Mesendoderm (in vitro differentiated cells): ENCODE results near the gene PDSS2.

Experiments used
- DNase-seq: peaks from one replicate; pipeline ENCODE4 v3.0.0; 2013
- H2AK5ac ChIP-seq: 2 replicates; pipeline ENCODE4 v1.6.1; 2013; ENCODE audit warnings: low read length, inconsistent platforms
- H2BK120ac ChIP-seq: 2 replicates; pipeline ENCODE4 v1.6.1; 2013; ENCODE audit warnings: low read depth, mild to moderate bottlenecking, low read length, moderate library complexity, mixed read lengths
- H2BK15ac ChIP-seq: replicated peaks from 2 replicates; pipeline ENCODE4 v1.6.1; 2013; ENCODE audit warnings: low read depth, mild to moderate bottlenecking, moderate library complexity
- H2BK5ac ChIP-seq: 2 replicates; pipeline ENCODE4 v1.6.1; 2013; ENCODE audit warnings: low read length, inconsistent platforms
- H3K18ac ChIP-seq: 2 replicates; pipeline ENCODE4 v1.6.1; 2013; ENCODE audit warnings: mild to moderate bottlenecking, low read length, mixed read lengths
- H3K23ac ChIP-seq: one replicate; pipeline ENCODE4 v1.6.1; 2013; ENCODE audit warnings: low read length
- H3K27ac ChIP-seq: 2 replicates; pipeline ENCODE4 v1.5.1; 2013; ENCODE audit warnings: low read depth, mild to moderate bottlenecking, inconsistent platforms, low read length, moderate library complexity
- H3K27me3 ChIP-seq: 2 replicates; pipeline ENCODE4 v1.6.1; 2013; ENCODE audit warnings: low read length, control low read depth, mild to moderate bottlenecking, inconsistent platforms; ENCODE audit not compliant: insufficient read depth, poor library complexity
- H3K36me3 ChIP-seq: 2 replicates; pipeline ENCODE4 v1.6.1; 2013; ENCODE audit warnings: low read length, inconsistent platforms; ENCODE audit not compliant: control insufficient read depth, insufficient read depth
- H3K4ac ChIP-seq: one replicate; pipeline ENCODE4 v1.6.1; 2013; ENCODE audit warnings: low read depth, mild to moderate bottlenecking, low read length, moderate library complexity
- H3K4me1 ChIP-seq: 2 replicates; pipeline ENCODE4 v1.6.1; 2013; ENCODE audit warnings: low read depth, low read length, inconsistent platforms; ENCODE audit not compliant: control insufficient read depth
- H3K4me2 ChIP-seq: 2 replicates; pipeline ENCODE4 v1.6.1; 2013; ENCODE audit warnings: low read length
- H3K4me3 ChIP-seq: 2 replicates; pipeline ENCODE4 v1.5.1; 2013; ENCODE audit warnings: mild to moderate bottlenecking, low read length
- H3K56ac ChIP-seq: one replicate; pipeline ENCODE4 v1.6.1; 2013; ENCODE audit warnings: low read length
- H3K79me1 ChIP-seq: 2 replicates; pipeline ENCODE4 v1.6.1; 2013; ENCODE audit warnings: low read length, inconsistent platforms
- H3K79me2 ChIP-seq: 2 replicates; pipeline ENCODE4 v1.6.1; 2013; ENCODE audit warnings: mild to moderate bottlenecking, low read length; ENCODE audit not compliant: control insufficient read depth, insufficient read depth
- H3K9ac ChIP-seq: 2 replicates; pipeline ENCODE4 v1.6.1; 2013; ENCODE audit warnings: low read length, inconsistent platforms
- H4K5ac ChIP-seq: one replicate; pipeline ENCODE4 v1.6.1; 2013; ENCODE audit warnings: low read length
- H4K8ac ChIP-seq: one replicate; pipeline ENCODE4 v1.6.1; 2013; ENCODE audit warnings: low read depth, mild to moderate bottlenecking, control low read depth, low read length, moderate library complexity
- WGBS: extraction: QIAGEN DNeasy Blood & Tissue Kit; methylation state at CpG from one replicate; pipeline ENCODE4 v1.1.7; 2013; ENCODE audit warnings: low lambda C conversion rate, missing lambda C conversion rate; ENCODE audit not compliant: insufficient coverage; ENCODE audit errors: extremely low coverage; 5-methylcytosine and 5-hydroxymethylcytosine counted together

Gene PDSS2

GRCh38 chr6:107405002-107405401 lies 54.4 kb downstream of the PDSS2 start:
- Histone ChIP-seq H3K4ac (no peak overlapping the region), H3K27me3 (no peaks in the 10 kb centered on the region), H3K56ac (no peak overlapping the region), H3K4me3 (no peak overlapping the region), H2BK15ac (no peak overlapping the region), H3K27ac (no peak overlapping the region), H2BK120ac (no peak overlapping the region), H2BK5ac (no peak overlapping the region), H3K4me2 (no peak overlapping the region), H3K9ac (no peak overlapping the region), H3K23ac (no peak overlapping the region), H3K36me3 (no peaks in the 10 kb centered on the region), H3K18ac (no peak overlapping the region), H3K79me2 (no peaks in the 10 kb centered on the region), H4K5ac (no peak overlapping the region), H4K8ac (no peak overlapping the region), H2AK5ac (no peak overlapping the region), H3K79me1 (no peaks in the 10 kb centered on the region), H3K4me1 (peaks cover under 1% of the 10 kb centered on the region)
- no peak for DNase-seq
- no CpG with 5 or more reads among the region's 3 CpGs for WGBS

GRCh38 chr6:107402533-107402932 lies 56.8 kb downstream of the PDSS2 start:
- no CpG with 5 or more reads among the region's 1 CpG for WGBS
- no peak overlapping the region for H3K23ac ChIP-seq
- H3K18ac ChIP-seq: no peak overlapping the region
- no peak overlapping the region for H4K5ac ChIP-seq
- no peak overlapping the region for H2BK15ac ChIP-seq
- H3K56ac ChIP-seq: no peak overlapping the region
- no peak overlapping the region for H2BK120ac ChIP-seq
- no peak overlapping the region for H2AK5ac ChIP-seq
- no peak overlapping the region for H3K9ac ChIP-seq
- H3K79me2 ChIP-seq: no peaks in the 10 kb centered on the region
- H3K27me3 ChIP-seq: no peaks in the 10 kb centered on the region
- no peak overlapping the region for H3K27ac ChIP-seq
- H3K4me2 ChIP-seq: no peak overlapping the region
- H3K36me3 ChIP-seq: no peaks in the 10 kb centered on the region
- no peak overlapping the region for H4K8ac ChIP-seq
- no peaks in the 10 kb centered on the region for H3K79me1 ChIP-seq
- peaks cover 2% of the 10 kb centered on the region for H3K4me1 ChIP-seq
- no peak for DNase-seq
- H3K4ac ChIP-seq: no peak overlapping the region
- no peak overlapping the region for H2BK5ac ChIP-seq
- no peak overlapping the region for H3K4me3 ChIP-seq

- H3K27ac ChIP-seq: no peak overlapping the region
- WGBS: no CpG with 5 or more reads among the region's 1 CpG
- no peak for DNase-seq
Observed at GRCh38 chr6:107401573-107401972, 57.8 kb downstream of the PDSS2 start.

GRCh38 chr6:107400616-107401147 lies 58.7 kb downstream of the PDSS2 start:
- Histone ChIP-seq H2AK5ac (no peak overlapping the region), H3K79me1 (no peaks in the 10 kb centered on the region), H3K18ac (no peak overlapping the region), H3K56ac (no peak overlapping the region), H3K9ac (no peak overlapping the region), H2BK15ac (no peak overlapping the region), H3K36me3 (no peaks in the 10 kb centered on the region), H3K27me3 (no peaks in the 10 kb centered on the region), H3K27ac (no peak overlapping the region), H2BK5ac (no peak overlapping the region), H3K23ac (no peak overlapping the region), H3K79me2 (no peaks in the 10 kb centered on the region), H3K4ac (no peak overlapping the region), H4K8ac (no peak overlapping the region), H3K4me2 (no peak overlapping the region), H4K5ac (no peak overlapping the region), H2BK120ac (no peak overlapping the region), H3K4me3 (no peak overlapping the region), H3K4me1 (peaks cover 2% of the 10 kb centered on the region)
- no CpG with 5 or more reads among the region's 4 CpGs for WGBS
- no peak for DNase-seq

More at GRCh38 chr6:107401573-107401972, 57.8 kb downstream of the PDSS2 start:
- H3K9ac ChIP-seq: no peak overlapping the region
- no peak overlapping the region for H2BK15ac ChIP-seq
- H3K23ac ChIP-seq: no peak overlapping the region
- no peak overlapping the region for H4K8ac ChIP-seq
- H2AK5ac ChIP-seq: no peak overlapping the region
- no peak overlapping the region for H2BK5ac ChIP-seq
- H3K79me2 ChIP-seq: no peaks in the 10 kb centered on the region
- no peaks in the 10 kb centered on the region for H3K36me3 ChIP-seq
- no peak overlapping the region for H3K4me3 ChIP-seq
- peaks cover 2% of the 10 kb centered on the region for H3K4me1 ChIP-seq
- no peak overlapping the region for H2BK120ac ChIP-seq
- no peaks in the 10 kb centered on the region for H3K79me1 ChIP-seq
- H3K18ac ChIP-seq: no peak overlapping the region
- H3K4ac ChIP-seq: no peak overlapping the region
- H3K4me2 ChIP-seq: no peak overlapping the region
- no peak overlapping the region for H3K56ac ChIP-seq
- no peaks in the 10 kb centered on the region for H3K27me3 ChIP-seq
- H4K5ac ChIP-seq: no peak overlapping the region

GRCh38 chr6:107399935-107400334 lies 59.4 kb downstream of the PDSS2 start:
- H4K5ac ChIP-seq: no peak overlapping the region
- DNase-seq: peak; percentile 74
- no peak overlapping the region for H3K18ac ChIP-seq
- H2BK15ac ChIP-seq: no peak overlapping the region
- no peak overlapping the region for H2AK5ac ChIP-seq
- WGBS: no CpG with 5 or more reads among the region's 1 CpG
- no peak overlapping the region for H3K4ac ChIP-seq
- no peak overlapping the region for H2BK120ac ChIP-seq
- no peak overlapping the region for H3K4me2 ChIP-seq
- no peak overlapping the region for H3K27ac ChIP-seq
- H3K36me3 ChIP-seq: no peaks in the 10 kb centered on the region
- H3K56ac ChIP-seq: no peak overlapping the region
- H3K27me3 ChIP-seq: no peaks in the 10 kb centered on the region
- no peak overlapping the region for H3K23ac ChIP-seq
- no peak overlapping the region for H4K8ac ChIP-seq
- peaks cover 2% of the 10 kb centered on the region for H3K4me1 ChIP-seq
- no peak overlapping the region for H3K9ac ChIP-seq
- H3K79me2 ChIP-seq: no peaks in the 10 kb centered on the region
- no peaks in the 10 kb centered on the region for H3K79me1 ChIP-seq
- no peak overlapping the region for H2BK5ac ChIP-seq
- no peak overlapping the region for H3K4me3 ChIP-seq

GRCh38 chr6:107398001-107398400 lies 61.4 kb downstream of the PDSS2 start:
- H2AK5ac ChIP-seq: no peak overlapping the region
- H3K18ac ChIP-seq: no peak overlapping the region
- H2BK15ac ChIP-seq: no peak overlapping the region
- no peaks in the 10 kb centered on the region for H3K36me3 ChIP-seq
- H3K23ac ChIP-seq: no peak overlapping the region
- H4K5ac ChIP-seq: no peak overlapping the region
- peaks cover 2% of the 10 kb centered on the region for H3K4me1 ChIP-seq
- no peak overlapping the region for H3K27ac ChIP-seq
- no peak overlapping the region for H2BK120ac ChIP-seq
- H3K4me2 ChIP-seq: no peak overlapping the region
- no peak overlapping the region for H3K56ac ChIP-seq
- no peak overlapping the region for H3K9ac ChIP-seq
- no peaks in the 10 kb centered on the region for H3K27me3 ChIP-seq
- H4K8ac ChIP-seq: no peak overlapping the region
- DNase-seq: no peak
- no peak overlapping the region for H3K4me3 ChIP-seq
- no peaks in the 10 kb centered on the region for H3K79me2 ChIP-seq
- H2BK5ac ChIP-seq: no peak overlapping the region
- H3K79me1 ChIP-seq: no peaks in the 10 kb centered on the region
- H3K4ac ChIP-seq: no peak overlapping the region
